ENCODE results near the gene MCTP2.

The MCTP2 gene

DNA sequence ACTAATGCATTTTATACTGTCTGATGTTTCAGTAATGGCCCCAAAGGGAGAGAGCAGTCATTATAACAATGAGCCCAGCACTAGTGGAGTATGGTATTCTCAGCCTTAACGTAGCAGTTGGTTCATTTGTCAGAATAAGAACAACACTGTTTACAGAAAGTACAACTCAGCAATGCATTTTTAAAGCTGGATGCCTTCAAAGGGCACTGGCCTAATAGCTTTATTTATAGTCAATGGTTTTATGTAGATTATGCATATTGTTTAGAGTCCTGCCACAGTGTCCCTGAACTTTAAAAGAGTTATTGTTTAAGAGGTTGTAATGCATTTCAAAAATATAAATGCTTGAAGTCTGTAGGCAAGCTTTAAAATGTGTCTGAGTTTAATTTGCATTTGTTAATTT is 211.1 kb downstream of the MCTP2 start:
- no peak overlapping the region for H3K27ac Mint-ChIP-seq

GRCh38 chr15:94443186-94443585 is 211.8 kb downstream of the MCTP2 start:
- no peak for DNase-seq (ENCODE audit: low spot score)
- no peak overlapping the region for H3K27ac Mint-ChIP-seq
- H3K9me3 Mint-ChIP-seq: no peaks in the 10 kb centered on the region
- no peaks in the 10 kb centered on the region for H3K27me3 Mint-ChIP-seq (ENCODE audit: low read depth)
- no peaks in the 10 kb centered on the region for H3K4me1 Mint-ChIP-seq (ENCODE audit: low read depth)
- H3K4me3 Mint-ChIP-seq: no peak overlapping the region
- peaks cover 17% of the 10 kb centered on the region for H3K36me3 Mint-ChIP-seq (ENCODE audit: low read depth)

More for the DNA sequence above, 211.1 kb downstream of the MCTP2 start:
- DNase-seq (ENCODE audit: low spot score): no peak
- Mint-ChIP-seq H3K4me1 (ENCODE audit: low read depth) (no peaks in the 10 kb centered on the region), H3K27me3 (ENCODE audit: low read depth) (no peaks in the 10 kb centered on the region), H3K4me3 (no peak overlapping the region), H3K9me3 (no peaks in the 10 kb centered on the region), H3K36me3 (ENCODE audit: low read depth) (peaks cover 17% of the 10 kb centered on the region)

GRCh38 chr15:94445566-94446160 is 214.3 kb downstream of the MCTP2 start:
- no peak overlapping the region for H3K4me3 Mint-ChIP-seq
- H3K36me3 Mint-ChIP-seq (ENCODE audit: low read depth): peaks cover 16% of the 10 kb centered on the region
- no peaks in the 10 kb centered on the region for H3K9me3 Mint-ChIP-seq
- H3K4me1 Mint-ChIP-seq (ENCODE audit: low read depth): no peaks in the 10 kb centered on the region
- no peak for DNase-seq (ENCODE audit: low spot score)
- no peak overlapping the region for H3K27ac Mint-ChIP-seq
- no peaks in the 10 kb centered on the region for H3K27me3 Mint-ChIP-seq (ENCODE audit: low read depth)

DNA sequence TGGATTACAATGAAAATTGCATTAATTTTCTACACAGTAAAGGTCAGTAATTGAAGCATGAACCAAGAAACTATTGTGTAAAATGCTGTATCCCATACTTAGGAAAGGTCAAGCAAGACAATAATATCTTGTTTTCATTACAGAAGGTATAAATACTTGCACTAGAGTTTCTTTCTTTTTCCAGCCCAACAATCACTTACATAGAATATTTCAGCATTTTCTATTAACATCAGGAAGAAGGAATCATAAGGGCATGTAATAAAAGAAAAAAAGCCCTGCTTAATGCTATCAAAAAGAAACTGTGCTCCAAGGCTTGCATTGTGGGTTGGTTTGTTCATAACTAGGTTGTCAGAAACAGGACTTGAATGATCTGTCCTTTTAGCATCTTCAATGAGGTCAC is 215.1 kb downstream of the MCTP2 start:
- H3K36me3 Mint-ChIP-seq (ENCODE audit: low read depth): peaks cover 13% of the 10 kb centered on the region
- no peak overlapping the region for H3K4me3 Mint-ChIP-seq
- no peak overlapping the region for H3K27ac Mint-ChIP-seq
- no peaks in the 10 kb centered on the region for H3K4me1 Mint-ChIP-seq (ENCODE audit: low read depth)
- H3K27me3 Mint-ChIP-seq (ENCODE audit: low read depth): no peaks in the 10 kb centered on the region
- no peak for DNase-seq (ENCODE audit: low spot score)
- H3K9me3 Mint-ChIP-seq: no peaks in the 10 kb centered on the region

DNA sequence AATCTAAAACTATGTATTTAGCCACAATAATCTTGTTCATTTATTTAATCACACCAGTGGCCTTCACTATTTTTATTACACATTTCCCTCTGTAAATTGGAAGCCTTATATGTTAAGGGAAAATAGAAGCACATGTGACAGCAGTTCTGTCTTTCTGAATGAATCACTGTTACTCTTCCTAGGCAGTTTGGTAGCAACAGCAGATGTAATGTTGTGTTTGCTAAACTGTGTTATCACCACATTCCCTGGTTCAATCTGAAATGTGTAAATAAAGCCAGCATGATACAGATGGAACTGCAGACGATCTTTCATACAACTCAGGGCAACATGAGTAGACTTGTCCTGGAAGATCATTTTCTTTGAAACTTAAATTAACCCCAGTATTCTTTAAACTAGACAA is 220.1 kb downstream of the MCTP2 start:
- H3K4me1 Mint-ChIP-seq (ENCODE audit: low read depth): no peaks in the 10 kb centered on the region
- H3K27me3 Mint-ChIP-seq (ENCODE audit: low read depth): no peaks in the 10 kb centered on the region
- peaks cover 5% of the 10 kb centered on the region for H3K36me3 Mint-ChIP-seq (ENCODE audit: low read depth)
- H3K4me3 Mint-ChIP-seq: no peak overlapping the region
- no peak for DNase-seq (ENCODE audit: low spot score)
- H3K27ac Mint-ChIP-seq: no peak overlapping the region
- H3K9me3 Mint-ChIP-seq: no peaks in the 10 kb centered on the region

DNA sequence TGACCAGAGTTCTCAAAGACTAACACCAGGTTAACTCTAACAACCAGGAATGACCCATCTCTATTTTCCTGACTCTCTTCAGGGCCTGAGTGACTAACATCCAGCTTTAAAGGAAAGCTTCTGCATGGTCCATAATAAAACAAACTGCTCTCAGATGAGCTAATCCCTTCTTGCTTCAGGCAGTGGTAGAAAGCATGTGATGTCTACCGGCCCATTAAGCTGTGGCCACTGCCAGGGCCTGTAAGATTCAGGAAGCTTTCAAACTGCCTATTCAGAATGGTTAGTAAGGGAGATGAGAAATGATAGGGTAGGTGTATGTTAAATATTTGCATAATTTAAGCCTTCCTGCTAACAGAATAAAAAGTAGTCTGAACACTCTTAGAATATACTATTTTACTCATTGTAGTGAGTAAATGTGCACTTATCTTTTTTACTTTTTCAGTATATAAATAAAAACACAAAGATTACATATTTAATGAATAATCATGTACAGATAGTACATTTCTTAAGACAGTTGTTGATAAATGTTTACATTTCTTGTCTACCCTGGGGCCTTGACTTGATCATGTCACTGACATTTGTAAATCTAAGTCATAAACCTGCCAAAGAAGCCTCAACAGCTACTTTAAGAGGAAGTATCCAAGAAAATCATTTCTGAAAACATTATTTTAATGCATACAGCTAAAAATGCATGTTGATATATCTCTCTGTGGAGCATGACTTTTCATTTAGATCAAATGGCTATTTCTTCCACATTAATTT is 222.0 kb downstream of the MCTP2 start:
- peaks cover 9% of the 10 kb centered on the region for H3K36me3 Mint-ChIP-seq (ENCODE audit: low read depth)
- no peak for DNase-seq (ENCODE audit: low spot score)
- H3K27me3 Mint-ChIP-seq (ENCODE audit: low read depth): no peaks in the 10 kb centered on the region
- H3K4me1 Mint-ChIP-seq (ENCODE audit: low read depth): no peaks in the 10 kb centered on the region
- H3K27ac Mint-ChIP-seq: no peak overlapping the region
- no peak overlapping the region for H3K4me3 Mint-ChIP-seq
- no peaks in the 10 kb centered on the region for H3K9me3 Mint-ChIP-seq

DNA sequence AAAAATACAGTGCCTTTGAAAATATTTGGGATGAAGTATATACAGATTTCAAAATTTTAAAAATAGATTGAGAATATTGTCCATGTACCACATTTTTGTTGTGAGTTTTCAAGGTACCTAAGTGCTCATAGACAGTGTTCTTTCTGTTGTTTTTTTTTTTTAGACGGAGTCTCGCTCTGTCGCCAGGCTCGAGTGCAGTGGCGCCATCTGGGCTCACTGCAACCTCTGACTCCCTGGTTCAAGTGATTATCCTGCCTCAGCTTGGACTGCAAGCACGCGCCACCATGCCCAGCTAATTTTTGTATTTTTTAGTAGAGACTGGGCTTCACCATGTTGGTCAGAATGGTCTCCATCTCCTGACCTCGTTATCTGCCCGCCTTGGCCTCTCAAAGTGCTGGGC is 223.9 kb downstream of the MCTP2 start:
- Mint-ChIP-seq H3K27me3 (ENCODE audit: low read depth) (no peaks in the 10 kb centered on the region), H3K4me1 (ENCODE audit: low read depth) (no peaks in the 10 kb centered on the region), H3K36me3 (ENCODE audit: low read depth) (peaks cover 19% of the 10 kb centered on the region), H3K27ac (no peak overlapping the region), H3K9me3 (no peaks in the 10 kb centered on the region), H3K4me3 (no peak overlapping the region)
- DNase-seq (ENCODE audit: low spot score): no peak

DNA sequence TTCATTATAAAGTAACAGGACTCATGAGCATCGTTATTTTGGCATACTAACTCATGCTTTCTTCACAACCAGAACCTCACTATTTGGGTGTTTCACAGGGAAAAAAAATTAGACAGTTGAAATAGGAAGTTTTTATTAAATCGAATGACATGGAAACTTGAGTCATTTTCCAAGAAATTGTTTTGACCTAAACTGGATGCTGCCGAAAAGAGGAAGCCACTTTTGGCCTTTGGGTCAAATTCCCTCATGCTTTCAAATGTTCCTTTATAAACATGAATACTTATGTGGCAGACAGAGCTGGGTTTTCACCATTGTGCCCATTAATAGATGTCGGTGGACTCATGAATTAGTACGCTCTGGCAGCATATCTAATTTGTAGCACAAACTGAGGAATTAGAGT is 224.9 kb downstream of the MCTP2 start:
- Mint-ChIP-seq H3K27ac (no peak overlapping the region), H3K4me3 (no peak overlapping the region), H3K9me3 (no peaks in the 10 kb centered on the region), H3K36me3 (ENCODE audit: low read depth) (peaks cover 20% of the 10 kb centered on the region), H3K27me3 (ENCODE audit: low read depth) (no peaks in the 10 kb centered on the region), H3K4me1 (ENCODE audit: low read depth) (no peaks in the 10 kb centered on the region)
- no peak for DNase-seq (ENCODE audit: low spot score)

- no peaks in the 10 kb centered on the region for H3K27me3 Mint-ChIP-seq (ENCODE audit: low read depth)
- no peak overlapping the region for H3K4me3 Mint-ChIP-seq
- DNase-seq (ENCODE audit: low spot score): no peak
- H3K36me3 Mint-ChIP-seq (ENCODE audit: low read depth): peaks cover 22% of the 10 kb centered on the region
- H3K4me1 Mint-ChIP-seq (ENCODE audit: low read depth): no peaks in the 10 kb centered on the region
- no peaks in the 10 kb centered on the region for H3K9me3 Mint-ChIP-seq
- H3K27ac Mint-ChIP-seq: no peak overlapping the region
These were observed 226.3 kb downstream of the MCTP2 start for GRCh38 chr15:94457661-94458060.

GRCh38 chr15:94460624-94461023 is 229.3 kb downstream of the MCTP2 start:
- H3K4me3 Mint-ChIP-seq: no peak overlapping the region
- no peak for DNase-seq (ENCODE audit: low spot score)
- peaks cover 25% of the 10 kb centered on the region for H3K36me3 Mint-ChIP-seq (ENCODE audit: low read depth)
- H3K27ac Mint-ChIP-seq: no peak overlapping the region
- no peaks in the 10 kb centered on the region for H3K4me1 Mint-ChIP-seq (ENCODE audit: low read depth)
- H3K27me3 Mint-ChIP-seq (ENCODE audit: low read depth): no peaks in the 10 kb centered on the region
- no peaks in the 10 kb centered on the region for H3K9me3 Mint-ChIP-seq

GRCh38 chr15:94467034-94467433 is 235.7 kb downstream of the MCTP2 start:
- H3K36me3 Mint-ChIP-seq (ENCODE audit: low read depth): peaks cover 11% of the 10 kb centered on the region
- no peak for DNase-seq (ENCODE audit: low spot score)
- H3K4me1 Mint-ChIP-seq (ENCODE audit: low read depth): no peaks in the 10 kb centered on the region
- no peak overlapping the region for H3K27ac Mint-ChIP-seq
- H3K27me3 Mint-ChIP-seq (ENCODE audit: low read depth): no peaks in the 10 kb centered on the region
- H3K4me3 Mint-ChIP-seq: no peak overlapping the region
- no peaks in the 10 kb centered on the region for H3K9me3 Mint-ChIP-seq

DNA sequence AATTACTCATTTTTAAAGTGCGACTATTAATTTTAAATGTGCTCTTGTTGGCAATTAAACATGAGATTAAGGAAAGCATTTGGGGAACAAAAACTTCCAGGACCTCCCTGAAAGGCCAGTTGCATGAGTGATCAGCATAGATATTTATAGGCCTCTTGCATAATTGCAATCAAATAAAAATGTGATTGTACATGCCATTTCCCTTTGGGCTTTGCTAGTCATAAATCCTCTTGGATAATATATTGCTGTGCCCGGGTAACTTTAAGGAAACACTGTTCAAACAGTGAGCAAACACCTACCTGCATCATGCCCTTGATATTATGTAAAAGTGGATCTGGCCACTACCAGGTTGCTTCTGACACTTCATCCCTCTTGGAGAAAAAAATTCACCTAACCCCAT is 239.1 kb downstream of the MCTP2 start:
- Mint-ChIP-seq H3K4me1 (ENCODE audit: low read depth) (no peaks in the 10 kb centered on the region), H3K36me3 (ENCODE audit: low read depth) (peaks cover 17% of the 10 kb centered on the region), H3K9me3 (no peaks in the 10 kb centered on the region), H3K27ac (no peak overlapping the region), H3K4me3 (no peak overlapping the region), H3K27me3 (ENCODE audit: low read depth) (no peaks in the 10 kb centered on the region)
- DNase-seq (ENCODE audit: low spot score): no peak

DNA sequence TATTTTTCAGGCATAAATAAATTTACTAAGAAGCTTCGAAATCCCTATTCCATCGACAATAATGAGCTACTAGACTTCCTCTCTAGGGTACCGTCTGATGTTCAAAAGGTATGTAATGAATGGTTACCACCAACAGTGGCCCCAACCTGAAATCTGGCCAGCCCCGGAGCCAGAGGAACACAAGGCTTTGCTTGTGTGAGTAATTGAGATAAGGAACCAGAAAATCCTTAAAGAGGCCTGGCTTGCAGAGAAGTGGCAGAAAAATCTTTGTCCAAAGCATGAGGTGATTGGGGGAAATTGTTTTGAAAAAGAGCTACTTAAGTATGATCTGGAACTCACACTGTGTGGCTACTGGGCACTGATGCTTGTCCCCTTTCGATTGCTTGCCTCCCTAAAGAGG is 245.3 kb downstream of the MCTP2 start:
- no peaks in the 10 kb centered on the region for H3K27me3 Mint-ChIP-seq (ENCODE audit: low read depth)
- H3K36me3 Mint-ChIP-seq (ENCODE audit: low read depth): peaks cover 30% of the 10 kb centered on the region
- no peak overlapping the region for H3K4me3 Mint-ChIP-seq
- DNase-seq (ENCODE audit: low spot score): no peak
- no peaks in the 10 kb centered on the region for H3K4me1 Mint-ChIP-seq (ENCODE audit: low read depth)
- no peak overlapping the region for H3K27ac Mint-ChIP-seq
- H3K9me3 Mint-ChIP-seq: no peaks in the 10 kb centered on the region

DNA sequence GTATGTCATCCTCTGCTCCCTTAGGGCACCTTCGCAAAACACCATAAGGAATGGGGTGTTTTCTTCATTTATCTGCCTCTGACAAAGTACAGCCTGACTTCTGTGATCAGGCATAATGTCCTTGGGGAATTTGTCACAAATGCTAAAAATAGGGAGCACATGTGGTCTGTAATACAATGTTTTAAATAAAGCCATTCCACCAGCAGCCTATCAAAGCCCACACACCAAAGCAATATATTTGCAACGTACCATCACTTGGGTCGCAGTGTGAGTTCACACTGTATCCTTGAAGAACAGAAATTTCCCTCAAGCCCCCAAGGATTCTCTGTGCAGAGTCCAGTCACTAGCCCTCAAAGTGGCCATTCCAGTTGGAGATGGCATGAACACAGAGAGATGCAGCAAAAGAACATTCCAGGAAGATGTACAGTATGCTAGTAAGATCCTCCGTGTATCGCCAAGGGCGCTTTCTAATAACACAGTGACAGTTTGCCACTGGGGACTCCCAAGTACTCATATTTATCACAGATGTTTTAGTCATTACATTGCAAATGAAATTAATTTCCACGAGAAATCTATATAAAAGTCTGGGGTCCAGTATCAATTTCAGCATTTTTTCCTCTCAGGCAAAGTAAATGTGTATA is 246.7 kb downstream of the MCTP2 start:
- Mint-ChIP-seq H3K27me3 (ENCODE audit: low read depth) (no peaks in the 10 kb centered on the region), H3K4me3 (no peak overlapping the region), H3K27ac (no peak overlapping the region), H3K4me1 (ENCODE audit: low read depth) (no peaks in the 10 kb centered on the region), H3K9me3 (peaks cover 5% of the 10 kb centered on the region), H3K36me3 (ENCODE audit: low read depth) (peaks cover 30% of the 10 kb centered on the region)
- no peak for DNase-seq (ENCODE audit: low spot score)
